ENCODE data around the gene RSPH6A.
"Not testable (repeated sequence)": the region's sequence is repeated elsewhere in the genome, so short reads cannot be mapped to it uniquely, and the experiment has no call there.

Gene RSPH6A

DNA sequence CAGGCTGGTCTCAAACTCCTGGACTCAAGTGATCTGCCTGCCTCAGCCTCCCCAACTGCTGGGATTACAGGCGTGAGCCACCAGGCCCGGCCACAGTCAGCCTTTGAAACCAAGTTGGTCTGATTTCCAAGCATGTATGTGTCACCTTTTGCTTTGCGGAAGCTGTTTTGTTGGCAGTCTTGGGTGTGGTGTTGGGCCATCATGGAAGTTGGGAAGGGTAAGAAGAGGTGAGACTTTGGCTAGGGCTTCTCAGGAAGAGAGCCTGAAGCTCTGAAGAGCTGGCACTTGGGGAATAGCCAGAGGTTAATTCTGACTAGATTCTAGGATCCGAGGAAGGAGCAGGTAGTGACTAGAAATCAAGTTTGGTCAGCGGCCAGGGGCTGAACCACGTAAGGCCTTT lies 2.8 kb downstream of the RSPH6A start:
- TF ChIP-seq, protein P1, sequence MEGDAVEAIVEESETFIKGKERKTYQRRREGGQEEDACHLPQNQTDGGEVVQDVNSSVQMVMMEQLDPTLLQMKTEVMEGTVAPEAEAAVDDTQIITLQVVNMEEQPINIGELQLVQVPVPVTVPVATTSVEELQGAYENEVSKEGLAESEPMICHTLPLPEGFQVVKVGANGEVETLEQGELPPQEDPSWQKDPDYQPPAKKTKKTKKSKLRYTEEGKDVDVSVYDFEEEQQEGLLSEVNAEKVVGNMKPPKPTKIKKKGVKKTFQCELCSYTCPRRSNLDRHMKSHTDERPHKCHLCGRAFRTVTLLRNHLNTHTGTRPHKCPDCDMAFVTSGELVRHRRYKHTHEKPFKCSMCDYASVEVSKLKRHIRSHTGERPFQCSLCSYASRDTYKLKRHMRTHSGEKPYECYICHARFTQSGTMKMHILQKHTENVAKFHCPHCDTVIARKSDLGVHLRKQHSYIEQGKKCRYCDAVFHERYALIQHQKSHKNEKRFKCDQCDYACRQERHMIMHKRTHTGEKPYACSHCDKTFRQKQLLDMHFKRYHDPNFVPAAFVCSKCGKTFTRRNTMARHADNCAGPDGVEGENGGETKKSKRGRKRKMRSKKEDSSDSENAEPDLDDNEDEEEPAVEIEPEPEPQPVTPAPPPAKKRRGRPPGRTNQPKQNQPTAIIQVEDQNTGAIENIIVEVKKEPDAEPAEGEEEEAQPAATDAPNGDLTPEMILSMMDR (IDR thresholded peaks at IDR 0.05; ENCODE audit: low read depth, low read length): no peak
- no peak overlapping the region for H3K4me3 ChIP-seq (ENCODE audit: low read depth, low read length)

DNA sequence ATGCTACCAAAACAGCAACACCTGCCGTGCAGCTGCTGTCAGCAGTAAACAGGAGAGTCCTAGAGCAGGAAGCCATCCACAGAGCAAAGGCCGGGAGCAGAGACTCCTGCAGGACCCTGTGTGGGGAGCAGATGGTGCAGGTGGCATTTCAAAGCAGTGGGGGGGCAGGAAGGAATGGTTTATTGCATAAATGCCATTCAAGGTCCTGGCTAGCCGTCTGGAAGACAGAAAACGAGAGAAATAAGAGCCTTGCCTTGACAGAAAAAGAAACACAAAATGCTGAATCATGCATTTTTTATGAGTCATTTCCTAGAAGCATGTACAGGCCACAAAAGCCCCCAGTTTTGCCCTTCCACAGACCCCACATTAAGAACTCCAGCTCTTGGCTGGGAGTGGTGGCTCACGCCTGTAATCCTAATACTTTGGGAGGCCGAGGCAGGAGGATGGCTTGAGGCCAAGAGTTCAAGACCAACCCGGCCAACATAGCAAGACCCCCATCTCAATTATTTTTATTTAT lies 5.4 kb downstream of the RSPH6A start:
- TF ChIP-seq, protein P1 (IDR thresholded peaks at IDR 0.05; ENCODE audit: low read depth, low read length): no peak
- no peak overlapping the region for H3K4me3 ChIP-seq (ENCODE audit: low read depth, low read length)

DNA sequence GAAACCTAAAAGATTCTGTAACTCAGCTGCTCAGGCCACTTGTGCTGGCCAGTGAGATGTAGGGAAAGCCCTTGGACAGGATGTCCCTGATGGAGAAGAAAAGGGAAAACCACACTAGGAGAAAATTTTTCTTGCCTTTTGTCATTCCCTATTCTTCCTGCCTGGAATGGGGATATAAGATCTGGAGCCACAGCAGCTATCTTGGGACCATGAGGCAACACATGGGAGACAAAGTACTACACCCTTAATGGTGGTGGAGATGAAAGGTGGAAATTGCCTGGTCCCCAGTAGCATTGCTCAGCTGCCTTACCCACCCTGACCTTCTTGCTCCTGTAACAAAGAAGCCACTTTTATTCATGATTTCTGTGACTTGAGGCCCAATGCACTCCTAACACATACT lies 9.4 kb downstream of the RSPH6A start:
- no peak overlapping the region for H3K4me3 ChIP-seq (ENCODE audit: low read depth, low read length)
- TF ChIP-seq, protein P1 (IDR thresholded peaks at IDR 0.05; ENCODE audit: low read depth, low read length): no peak

DNA sequence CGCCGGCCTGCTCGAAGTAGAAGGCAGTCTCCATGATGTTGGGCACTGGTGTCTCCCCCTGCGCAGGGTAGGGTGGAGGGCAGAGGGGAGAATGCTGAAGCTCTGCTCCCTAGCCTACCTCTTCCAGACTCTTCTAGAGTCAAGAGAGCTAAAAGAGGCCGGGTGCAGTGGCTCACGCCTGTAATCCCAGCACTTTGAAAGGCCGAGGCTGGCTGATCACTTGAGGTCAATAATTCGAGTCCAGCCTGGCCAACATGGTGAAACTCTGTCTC lies 10.2 kb downstream of the RSPH6A start:
- no peak overlapping the region for H3K4me3 ChIP-seq (ENCODE audit: low read depth, low read length)
- TF ChIP-seq, protein P1 (IDR thresholded peaks at IDR 0.05; ENCODE audit: low read depth, low read length): no peak

DNA sequence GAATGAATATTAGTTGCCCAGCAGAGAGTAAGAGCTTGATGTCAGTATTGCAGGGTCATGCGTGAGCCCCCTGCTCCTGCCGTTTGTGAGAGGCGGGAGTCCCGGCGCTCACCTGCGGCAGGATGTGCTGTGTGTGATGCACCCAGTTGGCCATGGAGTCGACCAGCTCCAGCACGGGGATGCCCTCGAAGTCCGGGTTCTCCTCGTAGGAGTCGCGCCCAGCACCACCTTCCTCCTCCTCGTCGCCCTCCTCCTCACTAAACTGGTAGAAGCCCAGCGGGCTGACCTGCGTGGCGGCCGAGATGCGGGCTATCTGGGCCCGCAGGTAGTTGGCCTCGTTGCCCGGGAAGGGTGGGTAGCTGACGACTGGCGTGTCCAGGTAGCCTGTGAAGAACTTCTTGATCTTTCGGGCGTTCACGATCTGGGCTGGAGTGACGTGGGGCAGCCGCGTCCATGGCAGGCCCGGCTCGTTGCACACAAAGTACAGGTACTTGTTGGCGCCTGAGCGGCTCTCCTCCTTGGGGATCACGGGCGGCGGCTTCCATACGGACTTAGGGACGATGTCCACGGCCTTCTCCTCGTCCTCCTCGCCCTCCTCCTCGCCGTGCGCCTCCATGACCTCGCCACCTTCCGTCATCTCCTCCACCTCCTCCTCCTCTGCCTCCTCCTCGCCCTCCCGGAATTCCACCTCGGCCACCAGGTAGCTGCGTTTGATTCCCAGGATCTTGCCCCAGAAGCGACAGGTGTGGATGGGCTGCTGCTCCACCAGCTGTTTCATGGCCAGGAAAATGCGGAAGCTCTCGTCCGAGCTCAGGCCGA lies 10.8 kb downstream of the RSPH6A start:
- H3K4me3 ChIP-seq (ENCODE audit: low read depth, low read length): no peak overlapping the region
- TF ChIP-seq, protein P1 (IDR thresholded peaks at IDR 0.05; ENCODE audit: low read depth, low read length): no peak

DNA sequence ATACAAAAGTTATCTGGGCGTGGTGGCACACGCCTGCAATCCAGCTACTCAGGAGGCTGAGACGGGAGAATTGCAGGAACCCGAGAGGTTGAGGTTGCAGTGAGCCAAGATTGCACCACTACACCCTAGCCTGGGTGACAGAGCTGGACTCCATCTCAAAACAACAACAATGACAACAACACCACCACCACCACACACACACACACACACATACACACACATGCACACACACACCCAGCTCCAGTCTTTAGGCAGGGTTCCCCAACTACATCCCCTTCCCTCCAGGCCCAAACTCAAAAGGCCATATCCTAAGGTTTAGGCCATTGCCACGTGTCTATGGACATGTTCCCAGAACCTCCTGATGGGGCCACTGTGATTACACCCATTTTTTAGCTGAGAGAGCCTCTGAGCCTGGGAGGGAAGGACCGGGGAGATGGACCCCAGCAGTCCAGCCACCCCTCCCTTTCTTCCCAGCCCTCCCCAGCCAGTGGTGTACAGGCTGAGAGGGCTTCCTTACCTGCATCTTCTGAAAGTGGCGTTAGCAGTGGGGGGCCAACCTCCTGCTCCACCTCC lies 13.4 kb downstream of the RSPH6A start:
- TF ChIP-seq, protein P1 (IDR thresholded peaks at IDR 0.05; ENCODE audit: low read depth, low read length): no peak
- H3K4me3 ChIP-seq (ENCODE audit: low read depth, low read length): no peak overlapping the region

DNA sequence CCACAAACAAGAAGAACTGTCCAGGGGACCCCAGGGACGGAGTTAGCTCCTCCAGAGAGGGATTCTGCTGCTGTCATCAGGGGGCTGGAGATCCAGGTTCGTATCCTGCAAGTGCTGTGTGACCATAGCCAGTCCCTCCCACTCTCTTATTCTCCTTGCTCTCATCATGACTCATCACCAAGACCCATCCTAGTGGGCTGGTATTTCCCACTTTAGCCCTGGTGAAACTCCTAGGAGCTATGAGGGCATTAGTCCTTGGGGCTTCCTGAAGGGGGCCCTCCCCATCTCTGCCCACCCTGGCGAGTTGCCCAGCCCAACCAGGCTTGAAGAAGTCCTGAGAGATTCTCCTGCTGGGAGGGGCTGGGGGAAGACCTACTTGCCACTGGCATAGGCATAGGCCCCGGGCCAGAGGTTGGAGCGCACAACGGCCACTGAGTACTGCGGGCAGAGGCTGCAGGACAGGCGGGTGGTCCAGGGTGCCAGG lies 15.0 kb downstream of the RSPH6A start:
- H3K4me3 ChIP-seq (ENCODE audit: low read depth, low read length): no peak overlapping the region
- TF ChIP-seq, protein P1 (IDR thresholded peaks at IDR 0.05; ENCODE audit: low read depth, low read length): no peak

DNA sequence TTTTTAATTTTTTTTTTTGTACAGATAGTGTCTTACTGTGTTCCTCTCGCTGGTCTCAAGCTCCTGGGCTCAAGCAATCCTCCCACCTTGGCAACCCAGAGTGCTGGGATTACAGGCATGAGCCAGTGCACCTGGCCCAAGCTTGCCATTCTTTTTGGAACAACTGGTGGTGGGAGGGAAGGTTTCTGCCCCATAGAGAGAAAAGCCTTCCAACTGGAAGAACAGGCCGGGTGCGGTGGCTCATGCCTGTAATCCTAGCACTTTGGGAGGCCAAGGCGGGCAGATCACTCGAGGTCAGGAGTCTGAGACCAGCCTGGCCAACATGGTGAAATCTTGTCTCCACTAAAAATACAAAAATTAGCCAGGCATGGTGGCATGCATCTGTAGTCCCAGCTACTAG lies 15.6 kb downstream of the RSPH6A start:
- not testable (repeated sequence) for H3K4me3 ChIP-seq (ENCODE audit: low read depth, low read length)
